Measurements from ENCODE around the gene TYMS.

Gene TYMS

GRCh38 chr18:649341-649740 lies 8.1 kb upstream of the TYMS start:
- peak; percentile 55 for DNase-seq

GRCh38 chr18:650428-650858 lies 7.0 kb upstream of the TYMS start:
- no peak for DNase-seq

- no peak for DNase-seq
These were observed 5.3 kb upstream of the TYMS start for GRCh38 chr18:652131-652530.

- peak; percentile 39 for DNase-seq
These were observed 3.9 kb upstream of the TYMS start for GRCh38 chr18:653512-653911.

GRCh38 chr18:654601-655000 lies 2.9 kb upstream of the TYMS start:
- no peak for DNase-seq

- DNase-seq: no peak
These were observed 2.0 kb upstream of the TYMS start for GRCh38 chr18:655445-655844.

GRCh38 chr18:658001-658946 lies 821 bp downstream of the TYMS start:
- DNase-seq: peak; percentile 99

GRCh38 chr18:658947-659533 lies 1.6 kb downstream of the TYMS start:
- no peak for DNase-seq

- DNase-seq: no peak
These were observed 2.1 kb downstream of the TYMS start for GRCh38 chr18:659597-659996.

- DNase-seq: no peak
These were observed 4.7 kb downstream of the TYMS start for GRCh38 chr18:662197-662596.

- DNase-seq: no peak
These were observed 8.7 kb downstream of the TYMS start for GRCh38 chr18:666177-666576.

GRCh38 chr18:666628-667027 lies 9.2 kb downstream of the TYMS start:
- DNase-seq: no peak

GRCh38 chr18:668260-668659 lies 10.8 kb downstream of the TYMS start:
- DNase-seq: no peak

- no peak for DNase-seq
These were observed 11.6 kb downstream of the TYMS start for GRCh38 chr18:669077-669476.

GRCh38 chr18:670522-670921 lies 13.1 kb downstream of the TYMS start:
- no peak for DNase-seq

- DNase-seq: no peak
These were observed 14.0 kb downstream of the TYMS start for GRCh38 chr18:671405-671804.

GRCh38 chr18:673317-673716 lies 15.9 kb downstream of the TYMS start:
- DNase-seq: no peak

GRCh38 chr18:673769-674168 lies 16.3 kb downstream of the TYMS start:
- DNase-seq: no peak

GRCh38 chr18:675307-675706 lies 17.9 kb downstream of the TYMS start:
- no peak for DNase-seq

GRCh38 chr18:676069-676468 lies 18.6 kb downstream of the TYMS start:
- no peak for DNase-seq

- no peak for DNase-seq
These were observed 19.3 kb downstream of the TYMS start for GRCh38 chr18:676736-677135.

- no peak for DNase-seq
These were observed 19.7 kb downstream of the TYMS start for GRCh38 chr18:677145-677544.

- DNase-seq: no peak
These were observed 20.5 kb downstream of the TYMS start for GRCh38 chr18:677951-678381.

- DNase-seq: no peak
These were observed 21.2 kb downstream of the TYMS start for GRCh38 chr18:678482-679182.
